GM21717 (cell line): ENCODE results near the gene MTCL1.
"Not testable (repeated sequence)": the region's sequence is repeated elsewhere in the genome, so short reads cannot be mapped to it uniquely, and the experiment has no call there.

ENCODE experiments used
- ATAC-seq: cut with Tn5 transposase; IDR thresholded peaks from one replicate; pipeline ENCODE4 v1.9.1; 2021; ENCODE audit warnings: mild to moderate bottlenecking, moderate library complexity; ENCODE audit not compliant: unreplicated experiment

MTCL1 gene

DNA sequence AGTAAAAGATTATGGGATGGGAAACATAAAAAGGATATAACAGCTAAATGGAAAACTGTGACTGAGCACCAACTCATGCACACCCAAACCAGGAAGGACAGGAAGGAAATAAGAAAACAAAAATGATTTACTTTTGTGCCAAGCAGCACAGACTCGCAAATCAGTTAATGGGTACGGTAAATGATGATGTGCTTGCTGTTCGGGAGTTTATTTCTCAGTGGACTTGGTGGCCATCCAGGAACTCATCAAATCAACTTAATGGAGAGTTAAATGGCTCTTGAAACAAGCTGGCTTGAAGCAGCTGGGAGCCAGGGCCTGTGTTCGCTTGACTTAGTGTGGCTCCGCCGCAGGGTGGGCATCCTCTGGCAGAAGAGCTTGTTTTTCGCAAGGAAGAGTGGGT is 36.2 kb downstream of the MTCL1 start:
- ATAC-seq, result no peak

DNA sequence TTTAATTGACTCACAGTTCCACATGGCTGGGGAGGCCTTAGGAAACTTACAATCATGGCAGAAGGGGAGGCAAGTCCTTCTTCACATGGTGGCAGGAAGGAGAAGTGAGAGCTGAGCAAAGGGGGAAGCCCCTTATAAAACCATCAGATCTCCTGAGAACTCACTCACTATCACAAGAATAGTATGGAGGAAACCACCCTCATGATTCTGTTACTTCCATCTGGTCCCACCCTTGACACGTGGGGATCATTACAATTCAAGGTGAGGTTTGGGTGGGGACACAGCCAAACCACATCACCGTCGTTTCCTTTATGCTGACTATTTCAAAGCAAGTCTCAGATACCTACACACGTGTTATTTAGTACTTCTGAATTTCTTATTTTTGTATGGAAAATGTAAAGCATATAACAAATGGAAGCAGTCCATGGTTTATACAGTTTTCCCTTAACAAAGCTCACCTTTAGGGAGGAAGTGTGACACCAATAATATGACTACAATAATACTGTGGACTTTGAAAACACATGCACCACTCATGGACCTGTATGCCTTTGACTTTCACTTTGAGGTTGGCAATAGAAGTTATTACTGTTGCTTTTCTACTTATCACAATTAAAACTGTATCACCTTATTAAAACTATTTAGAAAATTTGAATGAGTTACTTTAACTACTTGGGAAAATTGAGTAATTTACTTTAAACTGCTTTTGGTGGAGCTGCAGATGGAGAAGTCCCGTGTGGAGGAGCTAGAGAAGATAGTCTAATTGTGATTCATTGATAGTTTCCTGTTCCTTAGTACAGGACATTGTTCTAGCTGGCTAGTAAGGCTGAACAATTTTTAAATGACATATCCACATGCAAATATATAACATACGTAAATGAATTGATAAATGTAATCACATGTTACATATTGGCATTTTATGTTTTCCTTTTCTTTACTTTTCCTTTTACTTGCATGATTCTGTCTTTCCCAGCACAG is 37.3 kb downstream of the MTCL1 start:
- ATAC-seq, result no peak

DNA sequence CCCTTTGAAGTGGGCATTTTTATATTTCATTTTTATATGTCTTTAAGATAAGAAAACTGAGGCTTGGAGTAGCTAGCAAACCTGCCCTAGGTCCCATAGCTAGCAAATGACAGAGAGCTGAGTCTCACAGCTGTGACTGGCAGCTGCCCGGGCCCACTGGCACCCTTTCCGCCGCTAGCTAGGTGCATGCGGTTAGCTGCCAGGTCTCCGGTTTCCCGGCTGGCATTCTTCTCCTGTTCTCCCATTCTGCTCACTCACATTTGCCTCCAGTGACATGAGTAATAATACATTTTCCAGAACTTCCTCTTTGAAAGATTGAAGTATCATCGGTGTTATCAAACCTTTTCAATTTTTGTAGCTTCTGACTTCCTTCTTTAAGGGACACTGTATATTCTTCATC is 38.7 kb downstream of the MTCL1 start:
- ATAC-seq, result no peak

DNA sequence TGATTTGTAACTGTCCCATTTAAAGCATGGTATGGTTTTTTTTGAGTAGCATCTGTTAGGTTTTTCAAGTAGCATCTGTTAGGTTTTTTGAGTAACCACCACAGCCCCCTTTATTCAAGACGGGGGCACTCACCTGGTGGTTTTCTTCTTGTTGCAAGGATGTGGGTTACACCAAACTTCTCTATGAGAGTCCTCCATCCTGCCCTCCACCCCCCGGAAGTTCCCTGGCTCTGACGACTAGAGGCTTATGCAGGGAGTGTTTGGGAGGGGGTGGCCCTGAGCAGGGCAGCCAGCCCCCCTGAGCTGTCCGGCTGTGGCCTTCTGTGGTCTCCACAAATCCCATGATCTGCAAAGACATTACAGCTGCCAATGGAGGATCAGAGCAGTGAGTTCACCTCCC is 39.3 kb downstream of the MTCL1 start:
- ATAC-seq, result no peak

DNA sequence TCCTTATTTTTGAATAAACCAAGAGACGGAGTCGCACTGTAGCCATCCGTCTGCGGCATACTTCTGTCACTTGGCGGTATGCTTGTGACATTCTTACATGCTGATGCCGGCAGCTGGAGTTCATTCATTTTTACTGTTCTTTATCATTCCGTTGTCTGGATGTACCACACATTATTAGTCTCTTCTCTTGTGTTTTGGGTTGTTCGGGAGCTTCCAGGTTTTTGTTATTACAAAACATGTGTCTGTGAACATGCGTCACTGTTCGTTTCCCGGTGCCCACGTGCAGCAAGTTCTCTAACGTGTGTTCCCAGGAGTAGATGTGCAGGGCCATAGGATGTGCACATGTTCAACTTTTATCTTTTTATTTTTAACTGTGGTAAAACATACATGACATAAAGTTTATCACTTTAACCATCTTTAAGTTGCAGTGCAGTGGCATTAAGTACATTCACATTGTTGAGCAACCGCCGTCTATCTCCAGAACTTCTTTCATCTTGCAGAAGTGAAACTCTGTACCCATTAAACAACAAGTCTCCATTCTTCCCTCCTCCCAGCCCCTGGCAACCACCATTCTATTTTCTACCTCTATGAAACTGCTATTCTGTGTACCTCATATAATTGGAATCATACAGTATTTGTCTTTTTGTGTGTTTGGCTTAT is 40.1 kb downstream of the MTCL1 start:
- ATAC-seq, result no peak

DNA sequence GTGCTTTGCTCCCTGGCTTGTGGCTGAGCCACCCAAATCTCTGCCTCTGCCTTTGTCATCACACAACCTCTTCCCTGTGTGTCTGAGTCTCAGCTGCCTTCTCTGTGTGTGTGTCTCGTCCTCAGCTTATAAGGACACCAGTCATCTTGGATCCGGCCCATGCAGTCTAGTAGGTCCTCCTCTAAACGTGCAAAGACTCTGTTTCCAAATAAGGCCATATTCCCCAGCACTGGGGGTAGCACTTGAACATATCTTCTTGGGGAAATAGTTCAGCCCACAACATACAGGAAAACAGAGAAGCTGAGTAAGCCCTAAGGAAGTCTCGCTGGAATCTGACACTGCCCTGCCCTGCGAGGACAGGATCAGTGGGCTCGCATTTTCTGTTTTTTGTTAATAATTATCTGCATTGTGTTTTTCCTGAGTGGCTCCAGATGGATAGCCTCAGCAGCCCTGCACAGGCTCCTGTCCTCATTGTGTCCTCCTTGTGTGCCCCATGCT is 42.1 kb downstream of the MTCL1 start:
- no peak for ATAC-seq

DNA sequence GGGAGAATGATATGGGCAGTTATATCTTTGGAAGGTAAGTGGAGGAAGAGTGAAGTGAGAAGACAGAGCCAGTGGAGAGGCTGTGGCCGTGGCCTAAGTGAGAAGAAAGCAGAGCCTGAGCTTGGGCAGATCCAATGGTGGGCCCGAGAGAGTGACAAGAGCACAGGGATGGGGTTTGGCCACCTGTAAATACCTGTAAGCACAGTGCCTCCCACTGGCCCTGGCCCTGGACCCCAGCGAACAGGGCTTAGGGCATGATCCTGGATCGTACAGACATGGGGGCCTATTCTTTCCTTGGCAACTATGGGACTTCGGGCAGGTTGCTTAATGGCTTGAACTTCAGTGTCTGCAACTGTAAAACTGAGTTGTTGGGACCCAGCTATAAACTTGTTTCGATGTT is 44.1 kb downstream of the MTCL1 start:
- no peak for ATAC-seq

DNA sequence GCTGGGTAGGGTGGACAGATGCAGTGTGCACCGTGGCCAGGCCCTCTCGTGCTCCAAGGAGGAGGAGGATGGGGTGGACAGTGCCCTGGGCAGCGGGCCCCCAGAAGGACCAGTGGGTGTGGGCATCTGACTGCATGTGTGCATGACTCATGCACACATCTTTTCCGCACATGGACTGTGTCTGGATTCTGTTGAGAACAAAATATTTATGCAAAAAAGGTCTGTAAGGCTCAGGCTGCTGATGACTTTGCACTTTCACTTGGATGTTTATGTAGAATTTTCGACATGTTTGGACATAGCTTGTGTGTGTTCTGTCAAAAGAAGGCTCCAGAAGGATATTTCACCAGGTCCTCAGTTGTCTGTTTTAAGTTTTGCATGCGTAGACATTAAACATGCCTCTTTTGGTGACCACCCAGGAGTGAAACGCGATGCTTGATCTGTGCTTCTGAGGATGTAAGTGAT is 45.6 kb downstream of the MTCL1 start:
- ATAC-seq, result no peak

DNA sequence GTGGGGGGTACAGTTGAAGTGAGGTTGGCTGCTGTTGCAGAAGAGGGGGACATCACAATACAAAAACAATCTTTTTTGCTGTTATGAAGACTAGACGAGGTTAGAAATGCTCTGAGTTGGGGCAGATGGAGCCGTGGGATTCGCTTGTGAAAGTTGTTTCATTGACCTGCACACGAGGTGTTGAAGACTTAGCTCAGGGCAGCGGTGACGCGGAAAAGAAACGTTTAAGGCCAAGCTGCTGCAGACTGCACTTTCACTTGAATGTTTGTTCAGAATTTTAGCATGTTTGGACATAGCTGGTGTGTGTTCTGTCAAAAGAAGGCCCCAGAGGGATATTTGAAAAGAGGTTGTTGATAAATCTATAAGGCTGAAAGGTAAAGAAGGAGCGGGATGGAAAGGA is 46.3 kb downstream of the MTCL1 start:
- no peak for ATAC-seq

DNA sequence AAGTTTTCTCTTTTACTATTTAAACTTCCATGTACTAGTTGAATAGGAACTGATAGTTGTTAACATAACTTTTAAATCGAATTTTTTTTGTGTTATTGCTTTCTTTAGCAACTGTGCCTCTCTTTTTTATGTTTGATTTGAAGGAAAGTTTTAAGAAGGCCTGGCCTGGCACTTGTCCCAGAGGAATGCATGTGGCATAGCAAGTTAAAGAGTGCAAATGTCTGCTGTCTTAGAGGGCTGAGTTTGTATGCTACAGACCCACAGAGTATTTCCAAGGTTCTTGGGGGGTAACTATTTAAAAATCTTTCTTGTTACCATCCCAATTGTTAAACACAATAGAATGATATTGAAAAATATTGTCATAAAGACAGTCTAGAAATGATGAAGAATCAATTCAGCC is 47.0 kb downstream of the MTCL1 start:
- no peak for ATAC-seq

DNA sequence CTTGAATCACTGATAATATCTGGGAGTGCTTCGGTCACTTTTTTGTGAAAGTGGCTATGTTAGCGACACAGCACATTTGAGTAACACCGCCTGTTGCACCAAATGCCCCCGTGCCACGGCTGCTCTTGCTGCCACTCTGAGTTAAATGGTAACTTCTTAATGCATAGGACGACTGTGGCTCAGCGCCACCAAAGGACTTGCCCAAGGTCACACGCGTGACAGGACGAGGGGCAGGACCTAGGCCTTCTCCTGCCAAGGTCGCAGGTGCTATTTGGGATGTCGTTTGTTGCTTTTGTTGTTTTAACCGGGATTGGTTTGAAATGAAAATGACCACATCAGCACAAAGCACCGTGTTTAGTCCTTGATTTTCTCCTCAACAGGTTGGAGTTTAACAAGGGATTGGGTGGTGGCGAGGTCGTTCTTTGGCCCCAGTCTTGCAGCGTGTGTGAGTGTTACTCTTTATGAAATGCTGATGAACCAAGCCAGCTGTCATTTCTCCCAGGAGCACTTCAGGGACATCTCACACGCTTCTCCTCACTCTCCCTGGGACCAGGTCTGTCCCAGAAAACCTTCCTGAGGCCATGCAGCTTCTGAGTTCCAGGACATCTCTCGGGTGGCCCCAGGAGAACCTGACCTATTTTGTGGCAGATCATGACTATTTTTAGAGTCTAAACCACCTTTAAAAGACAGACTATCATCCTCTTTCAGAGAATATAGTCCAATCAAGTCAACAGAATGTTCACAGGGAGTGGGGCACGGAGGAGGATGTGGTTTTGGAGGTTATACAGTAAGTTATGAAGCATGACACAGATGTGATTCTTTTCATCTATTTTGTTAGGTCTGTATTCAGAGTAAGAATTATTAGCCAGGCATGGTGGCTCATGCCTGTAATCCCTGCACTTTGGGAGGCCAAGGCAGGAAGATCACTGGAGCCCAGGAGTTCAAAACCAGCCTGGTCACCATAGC is 49.9 kb downstream of the MTCL1 start:
- no peak for ATAC-seq

DNA sequence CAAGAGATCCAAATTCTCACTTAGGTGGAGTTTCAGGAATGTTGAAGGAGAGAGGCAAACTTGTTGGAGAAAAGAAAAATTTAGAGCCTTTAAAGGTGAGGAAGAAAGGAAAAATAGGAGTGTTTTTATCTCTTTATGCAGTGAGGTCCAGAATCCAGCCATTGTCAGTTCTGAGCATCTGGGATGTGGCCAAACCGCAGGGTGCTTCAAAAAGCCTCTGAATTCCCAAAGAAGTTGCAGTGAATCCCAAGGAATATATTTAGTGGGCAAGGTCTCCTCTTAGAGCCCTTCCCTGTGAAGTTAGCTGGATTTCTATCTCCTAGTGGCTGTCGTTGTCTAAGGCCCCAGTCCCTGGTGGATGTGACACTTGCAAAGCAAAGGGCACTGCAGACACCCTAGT is 51.2 kb downstream of the MTCL1 start:
- no peak for ATAC-seq

DNA sequence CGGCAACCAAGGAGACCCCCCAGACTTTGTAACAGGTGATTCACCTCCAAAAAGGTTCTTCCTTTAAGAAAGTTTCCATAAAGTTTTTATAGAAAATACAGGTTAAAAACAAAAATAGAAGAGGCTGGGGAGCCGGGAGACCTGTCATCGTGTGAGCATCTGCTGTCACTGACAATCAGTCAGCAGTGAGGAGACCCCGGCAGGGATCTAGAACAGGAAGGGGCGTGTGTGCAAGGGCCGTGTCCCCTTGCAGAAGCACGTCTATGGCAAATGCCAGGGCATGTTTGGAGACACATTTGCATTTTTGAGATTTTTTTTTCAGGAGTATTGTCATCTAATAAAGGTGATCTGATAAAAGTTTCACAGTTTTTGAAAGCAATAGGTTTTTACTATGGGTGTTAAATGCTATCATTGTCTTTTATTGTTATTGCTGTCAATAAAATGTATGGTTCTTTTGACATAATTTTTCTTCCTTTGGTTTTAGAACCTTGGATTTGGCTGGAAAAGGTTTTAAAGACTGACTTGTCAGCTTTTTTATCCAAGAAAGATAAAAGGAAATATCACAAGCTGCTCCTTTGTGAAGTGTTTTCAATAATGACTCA is 52.1 kb downstream of the MTCL1 start:
- no peak for ATAC-seq

DNA sequence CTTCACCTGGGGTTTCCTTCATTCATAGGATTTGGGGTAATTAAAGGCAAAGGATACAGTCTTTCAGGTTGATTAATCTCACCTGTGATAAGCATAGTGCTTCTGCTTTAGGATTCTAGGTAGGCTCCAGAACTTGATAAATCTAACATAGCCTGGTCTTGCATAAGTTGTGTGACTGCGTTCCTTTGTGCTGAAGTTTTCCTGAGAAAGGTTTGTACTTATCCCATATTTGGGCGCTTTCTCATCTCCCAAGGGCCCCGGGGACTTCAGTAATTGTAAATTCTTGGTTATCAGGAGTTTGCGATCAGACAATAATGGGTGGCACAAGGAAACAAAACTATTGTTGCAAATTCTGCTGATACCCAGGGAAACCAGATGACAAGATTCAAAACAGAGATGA is 53.1 kb downstream of the MTCL1 start:
- ATAC-seq, result no peak

DNA sequence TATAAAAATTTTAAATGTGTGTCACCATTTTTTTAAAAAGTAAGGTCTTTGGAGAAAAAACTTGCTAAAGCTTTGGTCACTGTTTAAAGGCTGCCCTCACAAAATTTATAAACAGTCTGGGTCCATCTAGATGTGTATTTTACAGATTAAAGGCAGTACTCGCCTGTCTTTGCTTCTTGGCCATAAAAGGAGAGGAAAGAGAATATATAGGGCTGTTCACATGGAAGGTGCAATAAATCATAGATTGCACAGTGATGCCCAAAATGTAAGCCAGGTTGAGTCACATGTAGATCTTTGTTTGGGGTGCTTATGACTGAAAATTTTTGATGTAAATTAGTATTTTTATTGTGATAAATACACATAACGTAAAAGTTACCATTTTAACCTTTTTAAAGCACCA is 55.6 kb downstream of the MTCL1 start:
- ATAC-seq, result no peak

DNA sequence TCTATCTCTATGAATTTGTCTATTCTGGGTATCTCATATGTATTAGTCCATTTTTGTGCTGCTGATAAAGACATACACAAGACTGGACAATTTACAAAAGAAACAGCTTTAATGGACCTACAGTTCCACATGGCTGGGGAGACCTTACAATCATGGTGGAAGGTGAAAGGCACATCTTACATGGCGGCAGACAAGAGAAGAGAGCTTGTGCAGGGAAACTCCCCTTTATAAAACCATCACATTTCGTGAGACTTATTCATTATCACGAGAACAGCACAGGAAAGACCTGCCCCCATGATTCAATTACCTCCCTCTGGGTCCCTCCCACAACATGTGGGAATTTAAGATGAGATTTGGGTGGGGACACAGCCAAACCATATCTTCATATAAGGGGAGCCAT is 56.2 kb downstream of the MTCL1 start:
- not testable (repeated sequence) for ATAC-seq

DNA sequence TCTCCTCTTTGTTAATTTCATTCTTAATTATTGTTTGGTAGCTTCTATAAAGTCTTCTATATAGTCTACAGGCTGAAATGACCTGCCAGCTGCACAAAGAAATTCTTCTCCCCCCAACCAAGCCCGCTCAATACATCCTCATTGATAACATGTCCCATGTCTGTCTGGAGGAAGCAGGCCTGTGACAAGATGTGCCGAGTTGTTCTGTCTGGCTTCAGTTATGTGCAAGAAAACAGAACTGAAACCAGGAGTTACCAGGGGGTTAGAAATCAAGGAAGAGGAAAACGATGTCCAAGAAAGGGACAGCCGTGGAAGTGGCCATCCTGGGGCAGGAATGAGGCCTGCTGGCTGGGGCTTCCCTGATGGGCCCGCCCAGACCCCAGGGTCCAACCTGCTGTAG is 57.6 kb downstream of the MTCL1 start:
- no peak for ATAC-seq

DNA sequence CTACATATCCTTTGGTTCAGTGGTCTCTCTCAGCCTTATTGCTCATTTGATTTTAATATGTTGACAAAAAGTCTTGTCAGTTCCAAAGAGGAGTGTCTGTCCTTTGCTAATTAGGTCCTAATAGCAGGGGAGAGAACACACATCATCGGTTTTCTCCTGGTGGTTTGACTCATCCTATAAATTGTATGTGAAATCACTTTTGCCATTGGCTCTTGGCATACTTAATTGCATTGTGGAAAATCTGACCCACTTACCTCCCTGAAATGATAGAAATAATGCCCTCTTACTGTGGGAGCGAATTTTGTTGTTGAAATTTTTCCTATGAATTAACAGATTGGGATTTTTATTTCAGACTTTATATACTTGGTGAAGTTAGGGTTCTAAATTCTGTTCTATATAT is 58.3 kb downstream of the MTCL1 start:
- ATAC-seq, result no peak

DNA sequence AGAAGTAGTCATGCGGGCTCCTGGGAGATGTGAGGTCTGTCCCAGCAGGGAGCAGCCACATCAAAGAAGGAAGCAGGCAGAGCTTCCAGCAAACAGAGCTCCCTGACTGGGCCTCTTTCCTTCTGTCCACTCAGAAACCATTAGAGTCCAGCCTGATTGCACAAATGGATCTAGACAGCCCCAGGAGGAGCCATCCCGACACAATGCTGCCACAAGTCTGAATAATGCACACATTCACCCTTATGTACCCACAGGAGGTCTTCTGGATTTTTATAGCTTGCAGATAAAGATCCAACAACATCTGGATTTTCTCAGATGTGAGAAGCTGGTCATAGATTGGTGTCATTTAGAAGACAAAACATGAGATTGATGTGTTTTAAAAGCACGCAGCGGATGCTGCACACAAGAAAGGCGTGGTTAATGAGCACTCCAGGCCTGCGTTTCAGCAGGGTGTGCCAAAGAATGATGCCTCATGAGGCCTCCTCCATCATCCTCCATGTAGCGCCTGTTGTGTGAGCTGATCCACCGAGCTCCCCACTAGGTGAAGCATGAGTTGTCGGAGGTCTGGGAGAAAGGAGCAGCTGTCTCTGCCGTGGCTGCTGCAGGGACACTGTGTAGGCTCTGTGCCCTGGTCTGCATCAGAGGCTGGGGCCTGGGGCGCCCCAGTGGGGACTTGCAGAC is 60.6 kb downstream of the MTCL1 start:
- no peak for ATAC-seq
